T-helper 17 cell (primary cell): Measurements from ENCODE around the gene ACTN1. TPM values are rescaled to one million over a fixed set of nuclear protein-coding genes. Genes with fewer than 3 reads are reported as not detected.
"Not testable (repeated sequence)": the region's sequence is repeated elsewhere in the genome, so short reads cannot be mapped to it uniquely, and the experiment has no call there.

Source experiments
- ATAC-seq: fragments of 150-1000 bp; cut with Tn5 transposase; 2 replicates; pipeline ENCODE4 v1.10.0; 2021; ENCODE audit warnings: mild to moderate bottlenecking, moderate library complexity
- DNase-seq, 3 donors: peaks; one replicate each; pipeline versions ENCODE4 v3.0.0 to v3.0.0-alpha.2; 2020 to 2021
- H3K9me3 ChIP-seq: one replicate; pipeline ENCODE4 v1.7.0; 2013; ENCODE audit warnings: low read length, mild to moderate bottlenecking; ENCODE audit not compliant: control insufficient read depth, poor library complexity, severe bottlenecking
- H3K27ac Mint-ChIP-seq: one replicate; pipeline ENCODE4 v1.8.0; 2022; ENCODE audit warnings: mild to moderate bottlenecking, moderate library complexity, mixed read lengths
- H3K27me3 Mint-ChIP-seq: one replicate; pipeline ENCODE4 v1.8.0; 2022; ENCODE audit warnings: mixed read lengths
- H3K36me3 Mint-ChIP-seq: one replicate; pipeline ENCODE4 v1.8.0; 2022; ENCODE audit warnings: low read depth, mixed read lengths
- H3K4me1 Mint-ChIP-seq: one replicate; pipeline ENCODE4 v1.8.0; 2022; ENCODE audit warnings: mild to moderate bottlenecking, mixed read lengths
- H3K4me3 Mint-ChIP-seq: one replicate; pipeline ENCODE4 v1.8.0; 2022; ENCODE audit warnings: mild to moderate bottlenecking, moderate library complexity, mixed read lengths
- total RNA-seq, 4 donors: library from RNA in 2 of 4; stranded (reverse) in 2 of 4; gene quantifications; one replicate each; pipeline ENCODE4 v1.2.3 and lab custom pipeline; 2022 to 2026

ACTN1 gene
- total RNA-seq, 2 donors from 2014 or later = 36.8 to 88.9 TPM

- Mint-ChIP-seq H3K36me3 (no peaks in the 10 kb centered on the region), H3K27me3 (no peaks in the 10 kb centered on the region), H3K27ac (no peak overlapping the region), H3K4me3 (no peak overlapping the region), H3K4me1 (peaks cover 26% of the 10 kb centered on the region)
- DNase-seq (no peak), ATAC-seq (no peak)
- H3K9me3 ChIP-seq = no peaks in the 10 kb centered on the region
Measured at GRCh38 chr14:68981139-68981538, 2.0 kb upstream of the ACTN1 start.

DNA sequence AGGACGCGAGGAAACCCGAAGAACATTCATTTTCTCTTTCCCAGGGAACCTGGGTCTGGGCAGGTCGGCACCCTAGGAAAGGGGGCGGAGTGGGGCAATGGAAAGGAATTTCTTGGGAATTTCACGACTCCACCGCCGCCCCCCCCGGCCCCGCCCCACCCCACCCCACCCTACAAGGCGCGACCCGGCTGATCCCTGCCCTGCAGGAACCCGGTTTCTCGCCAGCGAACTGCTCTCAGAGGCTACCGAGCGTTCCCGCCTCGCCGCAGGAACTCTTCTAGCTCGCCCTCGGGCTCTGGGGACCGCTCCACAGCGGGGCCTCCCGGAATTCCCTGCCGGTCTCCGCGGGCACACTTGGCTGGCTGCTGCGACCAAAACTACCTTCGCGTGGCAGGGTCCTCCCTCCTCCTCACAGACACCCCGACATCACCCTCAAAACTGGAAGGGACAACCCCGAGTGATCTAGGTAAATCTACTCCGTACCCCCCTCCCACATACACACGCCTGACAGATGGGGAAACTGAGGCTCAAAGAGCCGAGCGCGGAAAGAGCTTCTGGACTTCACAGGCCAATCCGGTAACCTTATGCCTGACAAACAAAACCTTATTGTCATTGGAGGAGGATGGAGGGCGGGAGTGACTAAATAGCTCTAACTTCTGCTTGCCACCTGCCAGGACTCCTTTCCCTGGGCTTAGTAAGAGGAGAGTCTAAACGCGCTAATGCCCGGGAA is 785 bp upstream of the ACTN1 start:
- DNase-seq = no peak
- H3K27ac Mint-ChIP-seq = peak overlapping the region; percentile 67
- no peaks in the 10 kb centered on the region for H3K36me3 Mint-ChIP-seq
- H3K9me3 ChIP-seq = no peaks in the 10 kb centered on the region
- peaks cover 29% of the 10 kb centered on the region for H3K4me1 Mint-ChIP-seq
- H3K4me3 Mint-ChIP-seq = peak overlapping the region; percentile 92
- no peak for ATAC-seq
- H3K27me3 Mint-ChIP-seq = no peaks in the 10 kb centered on the region

- no peaks in the 10 kb centered on the region for H3K36me3 Mint-ChIP-seq
- H3K27ac Mint-ChIP-seq = peak overlapping the region; percentile 4
- H3K9me3 ChIP-seq = no peaks in the 10 kb centered on the region
- peak overlapping the region; percentile 92 for H3K4me3 Mint-ChIP-seq
- DNase-seq (peak; percentile 9 to 25 (median 16)), ATAC-seq (peak; percentile 32)
- H3K27me3 Mint-ChIP-seq = no peaks in the 10 kb centered on the region
- H3K4me1 Mint-ChIP-seq = peaks cover 32% of the 10 kb centered on the region
Measured at GRCh38 chr14:68978172-68978911, 760 bp downstream of the ACTN1 start.

- H3K4me1 Mint-ChIP-seq = peaks cover 36% of the 10 kb centered on the region
- no peaks in the 10 kb centered on the region for H3K36me3 Mint-ChIP-seq
- ATAC-seq (peak; percentile 20), DNase-seq (no peak)
- H3K9me3 ChIP-seq = no peaks in the 10 kb centered on the region
- peak overlapping the region; percentile 87 for H3K4me3 Mint-ChIP-seq
- H3K27ac Mint-ChIP-seq = peak overlapping the region; percentile 92
- H3K27me3 Mint-ChIP-seq = no peaks in the 10 kb centered on the region
Measured at GRCh38 chr14:68977718-68978171, 1.4 kb downstream of the ACTN1 start.

DNA sequence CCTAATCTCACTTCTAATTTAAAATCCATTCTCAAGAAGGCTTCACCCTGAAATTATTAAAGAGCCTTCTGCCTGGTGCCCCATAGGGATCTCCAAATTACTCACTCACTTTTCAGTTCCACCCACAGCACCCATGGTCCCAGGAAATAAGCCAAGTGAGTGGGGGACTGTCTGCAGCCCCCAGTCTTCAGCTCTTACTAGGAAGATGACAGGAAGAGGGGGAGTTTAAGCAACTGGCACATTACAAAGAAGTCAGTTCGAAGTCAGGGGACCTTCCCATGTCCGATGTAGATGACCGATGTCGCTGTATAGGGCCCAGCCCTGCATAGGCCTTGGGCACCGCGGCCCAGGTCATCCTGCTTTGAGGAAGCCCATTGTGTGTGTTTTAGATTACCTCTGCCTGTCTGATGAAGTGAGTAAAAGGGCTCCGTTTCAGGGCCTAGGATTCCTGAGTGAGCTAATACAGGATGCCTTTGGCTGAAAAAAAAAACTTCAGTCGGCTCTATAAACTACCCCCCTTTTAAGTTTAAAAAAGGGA is 1.9 kb downstream of the ACTN1 start:
- peaks cover 36% of the 10 kb centered on the region for H3K4me1 Mint-ChIP-seq
- H3K36me3 Mint-ChIP-seq = no peaks in the 10 kb centered on the region
- DNase-seq = no peak
- peak overlapping the region; percentile 87 for H3K4me3 Mint-ChIP-seq
- no peaks in the 10 kb centered on the region for H3K27me3 Mint-ChIP-seq
- no peak for ATAC-seq
- no peaks in the 10 kb centered on the region for H3K9me3 ChIP-seq
- H3K27ac Mint-ChIP-seq = peak overlapping the region; percentile 92

DNA sequence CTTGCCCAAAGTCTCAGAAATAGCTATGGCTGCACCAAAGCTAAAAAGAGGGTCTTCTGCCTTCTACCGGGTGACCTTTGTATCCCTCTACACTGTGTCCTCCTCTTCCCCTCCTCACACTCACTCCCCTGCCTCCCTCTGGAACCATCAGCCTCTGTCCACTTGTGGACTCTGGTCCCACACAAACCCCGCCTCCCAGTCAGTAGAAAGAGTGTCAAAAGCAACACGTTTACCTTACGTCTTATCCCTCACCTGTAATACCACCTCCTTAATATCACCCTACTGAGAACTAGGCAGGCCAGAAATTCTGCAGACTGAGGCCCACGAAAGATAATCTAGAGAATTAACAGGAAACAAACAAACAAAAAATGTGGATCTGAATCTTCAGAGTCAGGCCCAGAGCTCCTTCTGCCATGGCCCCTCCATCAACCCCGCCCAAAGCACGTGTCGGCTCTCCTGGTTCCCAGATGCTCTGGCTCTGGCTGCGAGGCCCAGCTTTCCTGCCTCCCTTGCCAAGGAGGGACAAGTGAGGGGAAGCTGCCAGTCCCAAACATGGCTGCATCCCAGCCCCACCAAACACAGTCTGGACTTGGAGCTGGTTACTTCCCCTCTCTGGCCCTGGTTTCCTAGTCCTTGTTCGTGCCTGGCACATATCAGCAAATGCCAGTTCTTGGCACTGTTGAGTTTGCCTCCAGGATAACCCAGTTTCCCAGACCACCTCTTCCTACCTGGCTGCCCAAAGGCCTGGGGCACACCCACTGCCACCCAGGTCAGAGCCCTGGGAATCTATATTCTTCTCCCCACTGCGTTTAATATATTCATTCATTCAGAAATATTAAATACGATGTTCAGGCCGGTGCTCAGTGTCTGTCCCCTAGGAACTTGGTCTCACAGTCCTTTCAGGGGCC is 2.7 kb downstream of the ACTN1 start:
- ATAC-seq (no peak), DNase-seq (no peak)
- H3K9me3 ChIP-seq = no peaks in the 10 kb centered on the region
- Mint-ChIP-seq H3K27ac (peak overlapping the region; percentile 92), H3K4me1 (peaks cover 37% of the 10 kb centered on the region), H3K27me3 (no peaks in the 10 kb centered on the region), H3K36me3 (no peaks in the 10 kb centered on the region), H3K4me3 (peak overlapping the region; percentile 87)

DNA sequence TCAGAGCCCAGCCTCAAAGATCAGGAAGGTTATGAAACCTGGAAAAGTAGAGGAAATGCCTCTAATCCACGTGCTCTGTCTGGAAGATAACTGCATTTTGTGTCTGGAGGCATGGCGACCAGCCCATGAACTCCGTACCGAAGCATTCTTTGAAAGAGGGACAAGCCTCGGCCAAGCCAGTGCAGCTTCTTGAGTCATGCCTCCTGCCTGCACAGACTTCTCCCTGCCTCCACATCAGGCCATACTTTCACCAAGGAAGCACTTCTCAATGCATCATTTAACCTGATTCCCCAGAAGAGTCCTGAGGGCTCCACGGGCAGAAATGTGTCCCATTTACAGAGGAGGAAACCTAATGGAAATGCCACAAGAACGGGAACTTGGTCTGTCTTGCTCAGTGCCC is 3.4 kb downstream of the ACTN1 start:
- Mint-ChIP-seq H3K27ac (peak overlapping the region; percentile 92), H3K36me3 (no peaks in the 10 kb centered on the region)

GRCh38 chr14:68974759-68975347 is 4.2 kb downstream of the ACTN1 start:
- Mint-ChIP-seq H3K27me3 (no peaks in the 10 kb centered on the region), H3K4me3 (no peak overlapping the region), H3K4me1 (peaks cover 48% of the 10 kb centered on the region)

More for the DNA sequence above, 3.4 kb downstream of the ACTN1 start:
- ATAC-seq (no peak), DNase-seq (no peak)
- Mint-ChIP-seq H3K27me3 (no peaks in the 10 kb centered on the region), H3K4me1 (peaks cover 44% of the 10 kb centered on the region), H3K4me3 (no peak overlapping the region)
- H3K9me3 ChIP-seq = no peaks in the 10 kb centered on the region

DNA sequence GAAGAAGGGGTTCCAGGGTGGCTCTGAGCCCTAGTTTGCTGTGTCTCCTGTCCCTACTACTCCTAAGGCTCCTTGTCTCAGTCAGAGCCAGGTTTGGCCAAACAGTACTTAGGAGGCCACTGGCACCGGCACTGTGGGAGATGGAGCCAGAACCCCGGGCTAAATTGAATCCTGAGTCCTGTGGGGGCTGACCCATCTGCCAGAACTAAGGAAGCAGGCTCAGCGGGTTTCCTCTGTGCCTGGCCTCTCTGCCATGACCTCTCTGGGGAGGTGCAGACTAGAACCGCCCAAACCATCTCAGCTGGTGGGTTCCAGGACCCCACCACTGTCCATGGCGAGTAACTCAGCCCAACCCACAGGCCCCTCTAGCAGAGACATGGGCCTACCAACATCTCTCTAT is 5.5 kb downstream of the ACTN1 start:
- H3K4me3 Mint-ChIP-seq = no peak overlapping the region
- no peaks in the 10 kb centered on the region for H3K9me3 ChIP-seq
- DNase-seq (no peak), ATAC-seq (no peak)
- H3K4me1 Mint-ChIP-seq = peaks cover 59% of the 10 kb centered on the region
- H3K27ac Mint-ChIP-seq = no peak overlapping the region
- H3K27me3 Mint-ChIP-seq = no peaks in the 10 kb centered on the region
- H3K36me3 Mint-ChIP-seq = no peaks in the 10 kb centered on the region

More at GRCh38 chr14:68974759-68975347, 4.2 kb downstream of the ACTN1 start:
- no peak for ATAC-seq
- Mint-ChIP-seq H3K36me3 (no peaks in the 10 kb centered on the region), H3K27ac (peak overlapping the region; percentile 41)
- no peak for DNase-seq
- no peaks in the 10 kb centered on the region for H3K9me3 ChIP-seq

GRCh38 chr14:68973219-68973565 is 5.9 kb downstream of the ACTN1 start:
- H3K27me3 Mint-ChIP-seq, H3K4me3 Mint-ChIP-seq, ATAC-seq, H3K36me3 Mint-ChIP-seq, DNase-seq, H3K9me3 ChIP-seq, H3K27ac Mint-ChIP-seq: not testable (repeated sequence)
- H3K4me1 Mint-ChIP-seq = peaks cover 63% of the 10 kb centered on the region

DNA sequence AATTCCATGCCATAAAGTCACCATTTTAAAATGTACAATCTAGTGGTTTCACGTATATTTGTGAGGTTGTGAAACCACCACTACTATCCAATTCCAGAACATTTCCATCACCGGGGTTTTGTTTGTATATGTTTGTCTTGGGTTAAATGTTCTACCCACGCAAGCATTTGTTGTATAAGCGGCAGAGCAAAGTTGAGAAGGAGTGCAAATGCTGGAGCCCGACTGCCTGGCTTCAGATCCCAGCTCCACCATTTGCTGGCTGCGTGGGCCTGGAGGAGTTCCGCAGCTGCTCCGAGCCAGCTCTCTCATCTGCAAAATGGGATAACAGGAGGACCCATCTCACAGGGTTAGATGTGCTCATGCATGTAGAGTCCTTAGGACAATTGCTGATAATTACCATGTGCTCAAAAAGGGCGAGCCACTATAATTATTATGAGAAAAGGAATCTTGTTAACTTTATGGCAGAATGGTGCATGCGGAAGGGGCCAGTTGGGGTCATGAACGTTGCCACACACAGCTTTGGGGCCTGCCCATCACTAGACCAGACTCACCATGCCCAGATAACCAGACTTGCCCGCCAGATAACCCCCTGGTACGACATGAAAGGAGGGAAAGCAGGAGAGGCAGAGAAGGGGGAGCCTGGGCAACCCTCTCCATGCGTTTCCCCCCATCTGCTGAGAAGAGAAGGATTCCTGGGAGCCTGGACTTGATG is 6.4 kb downstream of the ACTN1 start:
- no peaks in the 10 kb centered on the region for H3K27me3 Mint-ChIP-seq
- DNase-seq (no peak), ATAC-seq (no peak)
- peak overlapping the region; percentile 100 for H3K27ac Mint-ChIP-seq
- H3K4me3 Mint-ChIP-seq = no peak overlapping the region
- peaks cover 69% of the 10 kb centered on the region for H3K4me1 Mint-ChIP-seq
- H3K36me3 Mint-ChIP-seq = no peaks in the 10 kb centered on the region
- no peaks in the 10 kb centered on the region for H3K9me3 ChIP-seq

DNA sequence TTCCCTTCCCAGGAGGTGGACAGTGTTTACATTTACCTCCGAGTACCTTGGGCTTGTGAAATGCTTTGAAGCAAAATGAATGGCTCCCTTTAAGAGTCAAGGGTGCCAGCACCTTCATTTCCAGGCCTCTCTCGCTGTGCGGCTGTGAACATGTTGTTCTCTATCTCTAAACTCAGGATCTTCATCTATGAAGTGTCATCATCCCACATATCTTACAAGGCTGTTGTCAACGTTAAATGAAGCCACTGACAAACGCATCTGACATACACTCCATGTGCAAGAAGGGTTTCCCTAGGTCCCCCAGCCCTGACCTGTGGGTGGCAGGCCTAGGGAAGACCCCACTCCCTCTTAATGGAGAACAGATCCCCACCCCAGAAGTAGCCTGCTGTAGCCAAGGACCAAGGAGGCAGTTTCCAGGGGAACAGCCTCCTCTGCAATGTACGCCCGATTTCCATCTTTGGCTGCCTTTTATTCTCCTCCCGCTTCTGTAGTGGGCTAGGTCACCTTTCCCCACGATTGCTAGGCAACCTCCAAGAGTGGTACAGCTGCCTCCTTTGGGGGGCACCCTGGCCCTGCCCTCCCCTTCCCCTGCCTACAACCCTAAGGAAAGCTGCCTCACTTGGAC is 7.6 kb downstream of the ACTN1 start:
- Mint-ChIP-seq H3K4me1 (peaks cover 64% of the 10 kb centered on the region), H3K4me3 (peak overlapping the region; percentile 15), H3K27me3 (no peaks in the 10 kb centered on the region), H3K36me3 (no peaks in the 10 kb centered on the region), H3K27ac (peak overlapping the region; percentile 100)
- ATAC-seq (no peak), DNase-seq (no peak)
- H3K9me3 ChIP-seq = no peaks in the 10 kb centered on the region
